Lower leg skin (tissue), 4 donors: ENCODE data around the gene HBEGF. TPM values are rescaled to one million over a fixed set of nuclear protein-coding genes. Genes with fewer than 3 reads are reported as not detected.

Source experiments
- DNase-seq, 2 donors: peaks; one replicate each; pipeline ENCODE4 v3.0.0-alpha.2; 2019; ENCODE audit warnings: low spot score in 2 of 2
- H3K4me3 ChIP-seq: fragments of 200-600 bp; sonication (generic); 2 replicates; pipeline ENCODE4 v1.5.1; 2017; ENCODE audit warnings: mild to moderate bottlenecking, low read depth; ENCODE audit not compliant: poor library complexity, severe bottlenecking
- POLR2A ChIP-seq, 2 donors: fragments of 450-650 bp; IDR thresholded peaks; one replicate each; pipeline ENCODE4 v1.6.1; 2016 to 2017; ENCODE audit warnings: antibody characterized with exemption in 2 of 2, mild to moderate bottlenecking in 1 of 2, moderate library complexity in 1 of 2
- WGBS, 2 donors: methylation state at CpG; one replicate each; pipeline ENCODE4 v1.1.5; 2018; 5-methylcytosine and 5-hydroxymethylcytosine counted together
- intact Hi-C: fragments of 100-400 bp; cut with DNase I; formaldehyde crosslinking; loops from one replicate; pipeline ENCODE4 v1.15.0; 2023; ENCODE audit warnings: low total_unique reads
- total RNA-seq, 4 donors: library from RNA; depleted of rRNA; stranded (reverse); fragments of >200 nt; gene quantifications; one replicate each; pipeline ENCODE4 v1.1.0, GENCODE V29; 2016
- TF ChIP-seq, protein P1 (sequence below), 3 donors: fragments of 450-650 bp; IDR thresholded peaks; one replicate each; pipeline ENCODE4 v1.5.1; 2016; ENCODE audit warnings: antibody characterized with exemption in 3 of 3, mild to moderate bottlenecking in 3 of 3, moderate library complexity in 2 of 3

Gene HBEGF
- total RNA-seq, 4 donors from 2014 or later: 16.6 to 24.3 (median 18.4) TPM

GRCh38 chr5:140312791-140313189 lies 33.6 kb downstream of the HBEGF start:
- intact Hi-C loops: no loop called here
- no peak for DNase-seq
- H3K4me3 ChIP-seq: no peak overlapping the region
- TF ChIP-seq, protein P1, sequence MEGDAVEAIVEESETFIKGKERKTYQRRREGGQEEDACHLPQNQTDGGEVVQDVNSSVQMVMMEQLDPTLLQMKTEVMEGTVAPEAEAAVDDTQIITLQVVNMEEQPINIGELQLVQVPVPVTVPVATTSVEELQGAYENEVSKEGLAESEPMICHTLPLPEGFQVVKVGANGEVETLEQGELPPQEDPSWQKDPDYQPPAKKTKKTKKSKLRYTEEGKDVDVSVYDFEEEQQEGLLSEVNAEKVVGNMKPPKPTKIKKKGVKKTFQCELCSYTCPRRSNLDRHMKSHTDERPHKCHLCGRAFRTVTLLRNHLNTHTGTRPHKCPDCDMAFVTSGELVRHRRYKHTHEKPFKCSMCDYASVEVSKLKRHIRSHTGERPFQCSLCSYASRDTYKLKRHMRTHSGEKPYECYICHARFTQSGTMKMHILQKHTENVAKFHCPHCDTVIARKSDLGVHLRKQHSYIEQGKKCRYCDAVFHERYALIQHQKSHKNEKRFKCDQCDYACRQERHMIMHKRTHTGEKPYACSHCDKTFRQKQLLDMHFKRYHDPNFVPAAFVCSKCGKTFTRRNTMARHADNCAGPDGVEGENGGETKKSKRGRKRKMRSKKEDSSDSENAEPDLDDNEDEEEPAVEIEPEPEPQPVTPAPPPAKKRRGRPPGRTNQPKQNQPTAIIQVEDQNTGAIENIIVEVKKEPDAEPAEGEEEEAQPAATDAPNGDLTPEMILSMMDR (IDR thresholded peaks at IDR 0.05): no peak
- TF ChIP-seq POLR2A (IDR thresholded peaks at IDR 0.05): no peak
- WGBS, 2 donors: 73 to 80% methylated on average over 7 of the region's 7 CpGs

- TF ChIP-seq, protein P1 (IDR thresholded peaks at IDR 0.05): no peak
- no peak for TF ChIP-seq POLR2A (IDR thresholded peaks at IDR 0.05)
- intact Hi-C loops: no loop called here
- H3K4me3 ChIP-seq: no peak overlapping the region
- no peak for DNase-seq
- 19 to 24% methylated on average over 4 of the region's 4 CpGs for WGBS, 2 donors
Measured at GRCh38 chr5:140312067-140312790, 34.2 kb downstream of the HBEGF start.

- intact Hi-C loops: no loop called here
- H3K4me3 ChIP-seq: no peak overlapping the region
- 78 to 79% methylated on average over 5 of the region's 5 CpGs for WGBS, 2 donors
- TF ChIP-seq, protein P1 (IDR thresholded peaks at IDR 0.05): no peak
- no peak for TF ChIP-seq POLR2A (IDR thresholded peaks at IDR 0.05)
- DNase-seq: no peak
Measured at GRCh38 chr5:140311011-140311467, 35.4 kb downstream of the HBEGF start.

DNA sequence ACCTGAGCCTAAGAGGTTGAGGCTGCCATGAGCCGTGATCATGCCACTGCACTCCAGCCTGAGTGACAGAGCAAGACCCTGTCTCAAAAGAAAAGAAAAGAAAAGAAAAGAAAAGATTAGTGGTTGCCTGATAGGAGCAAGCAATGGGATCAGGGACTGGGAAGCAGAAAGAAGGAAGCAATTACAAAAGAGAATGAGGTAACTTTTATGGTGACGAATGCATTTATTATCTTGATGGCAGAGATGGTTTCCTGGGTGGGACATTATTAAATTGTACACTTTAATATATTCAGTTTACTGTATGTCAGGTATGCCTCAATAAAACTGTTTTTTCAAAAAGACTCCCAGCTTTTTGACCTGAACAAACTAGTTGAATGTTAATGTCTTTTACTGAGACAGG lies 36.0 kb downstream of the HBEGF start:
- TF ChIP-seq POLR2A (IDR thresholded peaks at IDR 0.05): no peak
- TF ChIP-seq, protein P1 (IDR thresholded peaks at IDR 0.05): no peak
- DNase-seq: no peak
- intact Hi-C loops: no loop called here
- WGBS, 2 donors: 70% methylated on average over 2 of the region's 2 CpGs
- H3K4me3 ChIP-seq: no peak overlapping the region

- WGBS, 2 donors: 89 to 92% methylated on average over 3 of the region's 3 CpGs
- no peak for DNase-seq
- H3K4me3 ChIP-seq: no peak overlapping the region
- intact Hi-C loops: no loop called here
- no peak for TF ChIP-seq POLR2A (IDR thresholded peaks at IDR 0.05)
- TF ChIP-seq, protein P1 (IDR thresholded peaks at IDR 0.05): no peak
Measured at GRCh38 chr5:140309706-140310249, 36.6 kb downstream of the HBEGF start.
